ENCODE data around the gene LDLRAD3. TPM values are rescaled to one million over a fixed set of nuclear protein-coding genes. Genes with fewer than 3 reads are reported as not detected.

Gene LDLRAD3
- total RNA-seq, 1 experiment from 2014 or later: 55.7 TPM

DNA sequence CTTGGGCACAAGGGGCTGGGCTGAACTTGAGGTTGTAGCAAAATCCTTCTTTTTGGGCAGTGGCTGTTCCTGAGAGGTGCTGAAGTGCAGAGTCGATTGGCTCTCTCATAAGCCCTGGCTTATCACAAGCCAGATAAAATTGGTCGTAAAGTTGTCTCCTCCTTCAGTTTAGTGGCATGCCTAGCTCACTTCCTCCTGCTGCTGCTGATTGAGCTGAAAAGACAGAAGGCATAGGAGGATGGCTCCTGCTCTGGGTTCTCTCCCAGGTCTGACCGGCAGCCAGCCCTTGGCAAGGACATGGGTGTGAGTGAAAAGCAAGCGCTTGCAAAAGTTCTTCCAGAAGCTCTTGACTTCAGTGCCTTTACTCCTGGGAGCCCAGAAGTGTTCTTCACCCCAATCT is 83.9 kb downstream of the LDLRAD3 start:
- H3K9me3 Mint-ChIP-seq (ENCODE audit: unreplicated experiment): no peaks in the 10 kb centered on the region
- H3K27ac Mint-ChIP-seq (ENCODE audit: low read depth, unreplicated experiment): no peak overlapping the region
- peaks cover 33% of the 10 kb centered on the region for H3K4me1 Mint-ChIP-seq (ENCODE audit: insufficient read depth, unreplicated experiment)
- intact Hi-C loops (cut with micrococcal nuclease): no loop called here
- no peak for DNase-seq (ENCODE audit: unreplicated experiment)
- no peak overlapping the region for H3K4me3 Mint-ChIP-seq (ENCODE audit: unreplicated experiment)
- H3K36me3 Mint-ChIP-seq (ENCODE audit: insufficient read depth, unreplicated experiment): peaks cover 21% of the 10 kb centered on the region
- no TSS peak for BruUV-seq (replicated peaks)
- POLR2A ChIA-PET: no interaction called here
- CTCF ChIA-PET: interaction anchor here (0.5 to 0.7 kb wide), 3 partner anchors 101 to 206 kb away, joined by 3 read pairs; no protein-coding TSS in a partner anchor
- no peaks in the 10 kb centered on the region for H3K27me3 Mint-ChIP-seq (ENCODE audit: insufficient read depth, unreplicated experiment)
- TF ChIP-seq, protein P1, sequence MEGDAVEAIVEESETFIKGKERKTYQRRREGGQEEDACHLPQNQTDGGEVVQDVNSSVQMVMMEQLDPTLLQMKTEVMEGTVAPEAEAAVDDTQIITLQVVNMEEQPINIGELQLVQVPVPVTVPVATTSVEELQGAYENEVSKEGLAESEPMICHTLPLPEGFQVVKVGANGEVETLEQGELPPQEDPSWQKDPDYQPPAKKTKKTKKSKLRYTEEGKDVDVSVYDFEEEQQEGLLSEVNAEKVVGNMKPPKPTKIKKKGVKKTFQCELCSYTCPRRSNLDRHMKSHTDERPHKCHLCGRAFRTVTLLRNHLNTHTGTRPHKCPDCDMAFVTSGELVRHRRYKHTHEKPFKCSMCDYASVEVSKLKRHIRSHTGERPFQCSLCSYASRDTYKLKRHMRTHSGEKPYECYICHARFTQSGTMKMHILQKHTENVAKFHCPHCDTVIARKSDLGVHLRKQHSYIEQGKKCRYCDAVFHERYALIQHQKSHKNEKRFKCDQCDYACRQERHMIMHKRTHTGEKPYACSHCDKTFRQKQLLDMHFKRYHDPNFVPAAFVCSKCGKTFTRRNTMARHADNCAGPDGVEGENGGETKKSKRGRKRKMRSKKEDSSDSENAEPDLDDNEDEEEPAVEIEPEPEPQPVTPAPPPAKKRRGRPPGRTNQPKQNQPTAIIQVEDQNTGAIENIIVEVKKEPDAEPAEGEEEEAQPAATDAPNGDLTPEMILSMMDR (IDR thresholded peaks at IDR 0.05; ENCODE audit: unreplicated experiment): no peak

DNA sequence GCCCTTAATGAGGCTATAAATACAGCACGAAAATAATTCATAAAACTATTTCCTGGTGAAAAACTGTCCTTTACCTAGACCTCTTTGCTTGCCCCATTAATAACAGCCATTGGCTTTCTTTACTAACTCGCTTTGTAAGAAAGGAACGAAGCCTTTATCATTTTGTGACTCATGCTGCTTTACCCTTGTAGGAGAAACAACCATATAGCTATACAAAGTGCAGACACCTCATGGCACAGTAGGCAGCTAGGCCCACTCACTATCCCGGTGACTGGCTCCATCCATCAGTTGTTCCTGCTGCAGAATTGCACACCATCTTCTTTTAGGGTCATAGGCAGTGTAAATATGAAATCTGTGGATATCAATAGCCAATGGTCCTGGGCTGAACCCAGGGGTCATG is 85.8 kb downstream of the LDLRAD3 start:
- H3K27ac Mint-ChIP-seq (ENCODE audit: low read depth, unreplicated experiment): no peak overlapping the region
- intact Hi-C loops (cut with micrococcal nuclease): loop anchor here (10.0 kb wide), 1 partner anchor 545 kb away; no protein-coding TSS in a partner anchor
- POLR2A ChIA-PET: interaction anchor here (0.6 kb wide), 2 partner anchors 122 to 1362 kb away, joined by 3 to 4 read pairs; no protein-coding TSS in a partner anchor
- TF ChIP-seq, protein P1 (IDR thresholded peaks at IDR 0.05; ENCODE audit: unreplicated experiment): no peak
- H3K4me1 Mint-ChIP-seq (ENCODE audit: insufficient read depth, unreplicated experiment): peaks cover 31% of the 10 kb centered on the region
- CTCF ChIA-PET: interaction anchor here (1.2 kb wide), 2 partner anchors 10 to 12 kb away, joined by 4 read pairs; no protein-coding TSS in a partner anchor
- no peak for DNase-seq (ENCODE audit: unreplicated experiment)
- no peaks in the 10 kb centered on the region for H3K27me3 Mint-ChIP-seq (ENCODE audit: insufficient read depth, unreplicated experiment)
- no peaks in the 10 kb centered on the region for H3K9me3 Mint-ChIP-seq (ENCODE audit: unreplicated experiment)
- peaks cover 25% of the 10 kb centered on the region for H3K36me3 Mint-ChIP-seq (ENCODE audit: insufficient read depth, unreplicated experiment)
- BruUV-seq (replicated peaks): no TSS peak
- H3K4me3 Mint-ChIP-seq (ENCODE audit: unreplicated experiment): no peak overlapping the region

DNA sequence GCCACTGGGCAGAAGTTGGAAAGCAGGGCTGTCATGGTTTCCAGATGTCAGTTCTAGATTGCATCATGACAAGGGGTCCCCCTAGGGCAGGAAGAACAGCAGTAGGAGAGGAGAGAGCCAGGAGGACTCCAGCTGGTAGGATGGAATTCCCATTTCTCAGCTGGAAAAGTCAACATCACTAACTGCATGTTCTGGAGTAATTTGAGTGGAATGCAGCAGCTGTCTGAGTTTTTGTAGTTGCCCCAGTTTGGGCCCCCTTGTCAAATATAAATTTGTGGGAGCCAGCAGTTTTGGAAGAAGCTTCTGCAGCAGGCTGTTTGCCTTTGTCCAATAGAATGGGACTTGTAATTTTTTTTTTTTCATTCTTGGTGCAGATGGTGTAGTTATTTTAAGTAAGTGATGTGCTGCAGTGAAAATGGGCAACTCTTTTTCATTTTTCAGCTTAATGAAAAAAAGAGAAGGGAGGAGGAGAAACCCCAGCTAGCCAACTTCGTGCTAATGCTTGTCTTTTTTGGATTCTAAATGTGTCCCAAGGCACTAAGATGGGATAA is 86.9 kb downstream of the LDLRAD3 start:
- intact Hi-C loops (cut with micrococcal nuclease): loop anchor here (10.0 kb wide), 1 partner anchor 546 kb away; no protein-coding TSS in a partner anchor
- peak; percentile 22 for DNase-seq (ENCODE audit: unreplicated experiment)
- H3K4me3 Mint-ChIP-seq (ENCODE audit: unreplicated experiment): no peak overlapping the region
- CTCF ChIA-PET: interaction anchor here (1.4 kb wide), 1 partner anchor 209 kb away, joined by 5 read pairs; no protein-coding TSS in a partner anchor
- H3K27ac Mint-ChIP-seq (ENCODE audit: low read depth, unreplicated experiment): no peak overlapping the region
- POLR2A ChIA-PET: no interaction called here
- TF ChIP-seq, protein P1 (IDR thresholded peaks at IDR 0.05; ENCODE audit: unreplicated experiment): no peak
- H3K27me3 Mint-ChIP-seq (ENCODE audit: insufficient read depth, unreplicated experiment): no peaks in the 10 kb centered on the region
- H3K36me3 Mint-ChIP-seq (ENCODE audit: insufficient read depth, unreplicated experiment): peaks cover 24% of the 10 kb centered on the region
- H3K4me1 Mint-ChIP-seq (ENCODE audit: insufficient read depth, unreplicated experiment): peaks cover 40% of the 10 kb centered on the region
- BruUV-seq (replicated peaks): no TSS peak
- H3K9me3 Mint-ChIP-seq (ENCODE audit: unreplicated experiment): no peaks in the 10 kb centered on the region

DNA sequence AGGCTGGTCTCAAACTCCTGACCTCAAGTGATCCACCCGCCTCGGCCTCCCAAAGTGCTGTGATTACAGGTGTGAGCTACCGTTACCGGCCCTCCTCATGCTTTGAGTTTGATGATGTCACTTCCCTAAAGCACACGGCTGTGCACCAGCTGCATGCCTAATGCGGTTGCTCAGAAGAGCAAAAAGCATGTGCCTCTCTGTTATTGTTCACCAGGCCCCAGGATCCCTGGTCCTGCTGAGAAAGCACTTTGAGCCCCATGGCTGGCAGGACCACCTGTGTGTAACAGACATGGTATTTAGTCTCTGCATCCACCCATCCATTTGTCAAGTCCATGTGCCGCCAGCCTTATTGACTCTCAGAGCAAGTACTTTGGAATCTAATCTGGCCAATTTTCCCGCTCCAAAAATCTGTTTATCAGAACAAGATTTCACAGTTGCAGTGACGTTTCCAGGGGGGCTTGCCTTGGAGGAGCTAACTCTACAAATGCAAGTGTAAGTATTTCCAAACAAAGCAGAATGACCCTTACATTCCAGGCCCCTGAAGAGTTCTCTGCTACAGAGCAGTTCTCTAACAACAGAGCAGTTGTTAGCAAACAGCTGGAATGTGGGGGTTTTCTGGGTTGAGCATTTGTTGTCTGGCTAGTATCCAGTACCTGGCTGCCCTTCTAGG is 89.4 kb downstream of the LDLRAD3 start:
- no peak for DNase-seq (ENCODE audit: unreplicated experiment)
- no peaks in the 10 kb centered on the region for H3K9me3 Mint-ChIP-seq (ENCODE audit: unreplicated experiment)
- TF ChIP-seq, protein P1 (IDR thresholded peaks at IDR 0.05; ENCODE audit: unreplicated experiment): no peak
- peaks cover 38% of the 10 kb centered on the region for H3K36me3 Mint-ChIP-seq (ENCODE audit: insufficient read depth, unreplicated experiment)
- intact Hi-C loops (cut with micrococcal nuclease): loop anchor here (10.0 kb wide), 1 partner anchor 548 kb away; no protein-coding TSS in a partner anchor
- CTCF ChIA-PET: interaction anchor here (2.5 kb wide), 1 partner anchor 211 kb away, joined by 10 read pairs; no protein-coding TSS in a partner anchor
- peaks cover 43% of the 10 kb centered on the region for H3K4me1 Mint-ChIP-seq (ENCODE audit: insufficient read depth, unreplicated experiment)
- no peaks in the 10 kb centered on the region for H3K27me3 Mint-ChIP-seq (ENCODE audit: insufficient read depth, unreplicated experiment)
- POLR2A ChIA-PET: interaction anchor here (0.6 to 0.7 kb wide), 2 partner anchors 15 to 476 kb away, joined by 3 read pairs; partner anchors contain the start of gene TRAF6
- BruUV-seq (replicated peaks): no TSS peak
- H3K27ac Mint-ChIP-seq (ENCODE audit: low read depth, unreplicated experiment): no peak overlapping the region
- H3K4me3 Mint-ChIP-seq (ENCODE audit: unreplicated experiment): no peak overlapping the region
